IPS-18c (cell line): ENCODE measurements around the gene BICDL2.

Experiments
- H3K4me3 ChIP-seq: 2 replicates; pipeline ENCODE4 v1.7.0; 2013; ENCODE audit warnings: low read depth, mild to moderate bottlenecking, low read length, moderate library complexity; ENCODE audit not compliant: insufficient read depth
- H3K9me3 ChIP-seq: one replicate; pipeline ENCODE4 v1.6.1; 2013; ENCODE audit warnings: mild to moderate bottlenecking, low read length, moderate library complexity; ENCODE audit not compliant: control insufficient read depth, insufficient read depth

Gene BICDL2

GRCh38 chr16:3022208-3022683 lies 14.5 kb downstream of the BICDL2 start:
- Histone ChIP-seq H3K4me3 (peak overlapping the region; percentile 86), H3K9me3 (no peaks in the 10 kb centered on the region)

GRCh38 chr16:3021449-3022207 lies 15.1 kb downstream of the BICDL2 start:
- Histone ChIP-seq H3K9me3 (no peaks in the 10 kb centered on the region), H3K4me3 (peak overlapping the region; percentile 86)

GRCh38 chr16:3020604-3021448 lies 15.9 kb downstream of the BICDL2 start:
- peak overlapping the region; percentile 86 for H3K4me3 ChIP-seq

GRCh38 chr16:3020247-3020603 lies 16.5 kb downstream of the BICDL2 start, which contains the start of gene TNFRSF12A:
Gene TNFRSF12A, plus strand, starts transcription at chr16:3020368. Its CDS starts 30 bp downstream, at chr16:3020398.
- Histone ChIP-seq H3K9me3 (no peaks in the 10 kb centered on the region), H3K4me3 (peak within 1 kb of the TSS; percentile 86)

More at GRCh38 chr16:3020604-3021448, 15.9 kb downstream of the BICDL2 start:
- H3K9me3 ChIP-seq: no peaks in the 10 kb centered on the region

- Histone ChIP-seq H3K9me3 (no peaks in the 10 kb centered on the region), H3K4me3 (peak overlapping the region; percentile 17; the same call in 1 of the 2 replicates)
Measured at GRCh38 chr16:3019594-3020246, 17.0 kb downstream of the BICDL2 start.

GRCh38 chr16:3017794-3018506 lies 18.8 kb downstream of the BICDL2 start, which contains the start of gene CLDN6:
Gene CLDN6, minus strand, starts transcription at chr16:3018183. Its CDS starts 2,162 bp downstream, at chr16:3016021.
- no peaks in the 10 kb centered on the region for H3K9me3 ChIP-seq
- H3K4me3 ChIP-seq: peak within 1 kb of the TSS; percentile 95

- H3K9me3 ChIP-seq: no peaks in the 10 kb centered on the region
- peak overlapping the region; percentile 95 for H3K4me3 ChIP-seq
Measured at GRCh38 chr16:3017344-3017743, 19.4 kb downstream of the BICDL2 start.

- Histone ChIP-seq H3K4me3 (peak overlapping the region; percentile 39), H3K9me3 (no peaks in the 10 kb centered on the region)
Measured at GRCh38 chr16:3015865-3016521, 20.8 kb downstream of the BICDL2 start.

- Histone ChIP-seq H3K4me3 (no peak overlapping the region), H3K9me3 (no peaks in the 10 kb centered on the region)
Measured at GRCh38 chr16:3014971-3015370, 21.8 kb downstream of the BICDL2 start.

- H3K4me3 ChIP-seq: peak overlapping the region; percentile 20; the same call in 1 of the 2 replicates
- H3K9me3 ChIP-seq: no peaks in the 10 kb centered on the region
Measured at GRCh38 chr16:3013998-3014690, 22.6 kb downstream of the BICDL2 start.

GRCh38 chr16:3013491-3013951 lies 23.2 kb downstream of the BICDL2 start:
- no peaks in the 10 kb centered on the region for H3K9me3 ChIP-seq
- H3K4me3 ChIP-seq: peak overlapping the region; percentile 28; the same call in 1 of the 2 replicates

- Histone ChIP-seq H3K9me3 (no peaks in the 10 kb centered on the region), H3K4me3 (peak within 1 kb of the TSS; percentile 44)
Measured at GRCh38 chr16:3012828-3013420, 23.8 kb downstream of the BICDL2 start, which contains the start of gene CLDN9. Gene CLDN9, plus strand, starts transcription at chr16:3012923. Its CDS starts 440 bp downstream, at chr16:3013363.

GRCh38 chr16:3012246-3012645 lies 24.5 kb downstream of the BICDL2 start:
- H3K9me3 ChIP-seq: no peaks in the 10 kb centered on the region
- peak overlapping the region; percentile 44 for H3K4me3 ChIP-seq

- Histone ChIP-seq H3K9me3 (no peaks in the 10 kb centered on the region), H3K4me3 (no peak overlapping the region)
Measured at GRCh38 chr16:3010510-3010909, 26.2 kb downstream of the BICDL2 start.
